Activated effector memory CD4-positive, alpha-beta T cell treated with anti-CD3 and anti-CD28 coated beads, Interleukin-2, amount 50 U/mL, for 16 hours (primary cell): ENCODE results near the gene IQSEC1.

Experiments used
- DNase-seq: peaks from one replicate; pipeline ENCODE4 v3.0.0-alpha.2; 2020

Gene IQSEC1

GRCh38 chr3:13013994-13014754 lies 59.1 kb downstream of the IQSEC1 start:
- peak; percentile 83 for DNase-seq

- DNase-seq, result no peak
Measured at GRCh38 chr3:13013566-13013965, 59.7 kb downstream of the IQSEC1 start.

- DNase-seq, result no peak
Measured at GRCh38 chr3:13013151-13013561, 60.1 kb downstream of the IQSEC1 start.

- peak; percentile 77 for DNase-seq
Measured at GRCh38 chr3:13012221-13012691, 61.0 kb downstream of the IQSEC1 start.

GRCh38 chr3:13011573-13012220 lies 61.5 kb downstream of the IQSEC1 start:
- DNase-seq, result peak; percentile 93

GRCh38 chr3:13010780-13011572 lies 62.3 kb downstream of the IQSEC1 start:
- no peak for DNase-seq

GRCh38 chr3:13009946-13010315 lies 63.3 kb downstream of the IQSEC1 start:
- no peak for DNase-seq

GRCh38 chr3:13009132-13009945 lies 63.9 kb downstream of the IQSEC1 start:
- peak; percentile 85 for DNase-seq

- DNase-seq, result no peak
Measured at GRCh38 chr3:13008155-13008995, 64.9 kb downstream of the IQSEC1 start.

GRCh38 chr3:13007251-13007941 lies 65.8 kb downstream of the IQSEC1 start:
- no peak for DNase-seq

GRCh38 chr3:13006216-13006990 lies 66.8 kb downstream of the IQSEC1 start:
- no peak for DNase-seq

- no peak for DNase-seq
Measured at GRCh38 chr3:13005301-13005700, 67.9 kb downstream of the IQSEC1 start.

- no peak for DNase-seq
Measured at GRCh38 chr3:13004376-13004775, 68.9 kb downstream of the IQSEC1 start.

- no peak for DNase-seq
Measured at GRCh38 chr3:13003608-13004007, 69.6 kb downstream of the IQSEC1 start.

GRCh38 chr3:13002398-13003124 lies 70.7 kb downstream of the IQSEC1 start:
- no peak for DNase-seq

- no peak for DNase-seq
Measured at GRCh38 chr3:12999147-13000140, 73.8 kb downstream of the IQSEC1 start.

GRCh38 chr3:12998648-12999047 lies 74.6 kb downstream of the IQSEC1 start:
- DNase-seq, result no peak

GRCh38 chr3:12997387-12997786 lies 75.8 kb downstream of the IQSEC1 start:
- no peak for DNase-seq
